Right lobe of liver (tissue), 4 donors: ENCODE data around the gene NPM1.

Source experiments
- POLR2A ChIP-seq: fragments of 450-650 bp; IDR thresholded peaks from one replicate; pipeline ENCODE4 v1.6.1; 2017; ENCODE audit warnings: antibody characterized with exemption, mild to moderate bottlenecking
- TF ChIP-seq, protein P1 (sequence below), 4 donors: fragments of 200-600 bp in 3 of 4; fragments of 450-650 bp in 1 of 4; IDR thresholded peaks; one replicate each; pipeline versions ENCODE4 v1.5.1 to v1.8.0; 2016 to 2022; ENCODE audit warnings: antibody characterized with exemption in 4 of 4, mild to moderate bottlenecking in 2 of 4
- donor health status: DM: no; HTN: no; CAD: no.
- donor health status: DM: no; HTN: no; CAD: no.
- donor health status: DM: no; HTN: yes; CAD: no.

DNA sequence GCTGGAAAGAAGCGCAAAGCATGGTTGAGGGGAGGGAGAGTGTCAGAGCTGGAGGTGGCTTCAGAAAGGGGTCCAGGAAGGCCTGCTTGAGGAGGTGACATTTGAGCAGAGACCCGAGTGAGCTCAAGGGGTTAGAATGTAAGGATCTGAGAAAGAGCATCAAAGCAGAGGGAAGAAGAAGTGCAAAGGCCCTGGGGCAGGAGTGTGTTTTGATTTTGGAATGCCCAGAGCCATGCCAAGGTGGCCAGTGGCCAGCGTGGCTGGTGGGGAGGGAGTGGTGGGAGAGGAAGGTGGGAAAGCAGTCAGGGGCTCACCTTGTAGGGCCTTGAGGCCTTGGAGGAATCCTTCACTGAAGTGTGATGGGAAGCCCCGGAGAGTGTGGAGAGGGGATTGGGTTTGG lies 47.2 kb downstream of the NPM1 start:
- TF ChIP-seq, protein P1, sequence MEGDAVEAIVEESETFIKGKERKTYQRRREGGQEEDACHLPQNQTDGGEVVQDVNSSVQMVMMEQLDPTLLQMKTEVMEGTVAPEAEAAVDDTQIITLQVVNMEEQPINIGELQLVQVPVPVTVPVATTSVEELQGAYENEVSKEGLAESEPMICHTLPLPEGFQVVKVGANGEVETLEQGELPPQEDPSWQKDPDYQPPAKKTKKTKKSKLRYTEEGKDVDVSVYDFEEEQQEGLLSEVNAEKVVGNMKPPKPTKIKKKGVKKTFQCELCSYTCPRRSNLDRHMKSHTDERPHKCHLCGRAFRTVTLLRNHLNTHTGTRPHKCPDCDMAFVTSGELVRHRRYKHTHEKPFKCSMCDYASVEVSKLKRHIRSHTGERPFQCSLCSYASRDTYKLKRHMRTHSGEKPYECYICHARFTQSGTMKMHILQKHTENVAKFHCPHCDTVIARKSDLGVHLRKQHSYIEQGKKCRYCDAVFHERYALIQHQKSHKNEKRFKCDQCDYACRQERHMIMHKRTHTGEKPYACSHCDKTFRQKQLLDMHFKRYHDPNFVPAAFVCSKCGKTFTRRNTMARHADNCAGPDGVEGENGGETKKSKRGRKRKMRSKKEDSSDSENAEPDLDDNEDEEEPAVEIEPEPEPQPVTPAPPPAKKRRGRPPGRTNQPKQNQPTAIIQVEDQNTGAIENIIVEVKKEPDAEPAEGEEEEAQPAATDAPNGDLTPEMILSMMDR (IDR thresholded peaks at IDR 0.05): no peak
- no peak for TF ChIP-seq POLR2A
